ENCODE data around the gene VCPKMT.

Gene VCPKMT

DNA sequence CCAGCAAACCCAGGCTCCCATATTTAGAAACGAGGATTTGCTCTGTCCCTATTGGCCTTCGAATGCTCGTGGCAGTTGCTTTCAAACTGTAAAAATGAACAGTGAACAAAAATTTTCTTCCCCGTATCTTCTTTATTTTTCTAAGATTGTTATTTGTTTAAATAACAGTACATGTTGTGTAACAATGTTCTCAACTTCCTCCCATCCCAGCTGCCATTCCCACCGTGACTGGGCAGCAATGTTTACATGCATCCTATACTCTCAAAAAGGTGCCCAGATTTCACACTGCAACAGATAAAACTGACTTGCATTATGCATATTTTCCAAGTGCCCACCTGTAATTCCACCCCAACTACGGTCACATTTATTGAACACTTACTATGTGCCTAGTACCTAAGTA, 12.8 kb downstream of the VCPKMT start:
- ATAC-seq (ENCODE audit: low read depth) (no peak), DNase-seq (ENCODE audit: low spot score) (no peak)
- Histone ChIP-seq H3K4me3 (ENCODE audit: severe bottlenecking) (no peak overlapping the region), H3K27ac (ENCODE audit: poor library complexity, severe bottlenecking) (no peak overlapping the region), H3K4me1 (ENCODE audit: insufficient read depth, poor library complexity, severe bottlenecking) (peaks cover 9% of the 10 kb centered on the region), H3K27me3 (ENCODE audit: insufficient read depth, poor library complexity, severe bottlenecking) (no peaks in the 10 kb centered on the region), H3K36me3 (ENCODE audit: low read depth) (peaks cover 4% of the 10 kb centered on the region), H3K9me3 (ENCODE audit: severe bottlenecking) (no peaks in the 10 kb centered on the region)
- TF ChIP-seq, protein P1, sequence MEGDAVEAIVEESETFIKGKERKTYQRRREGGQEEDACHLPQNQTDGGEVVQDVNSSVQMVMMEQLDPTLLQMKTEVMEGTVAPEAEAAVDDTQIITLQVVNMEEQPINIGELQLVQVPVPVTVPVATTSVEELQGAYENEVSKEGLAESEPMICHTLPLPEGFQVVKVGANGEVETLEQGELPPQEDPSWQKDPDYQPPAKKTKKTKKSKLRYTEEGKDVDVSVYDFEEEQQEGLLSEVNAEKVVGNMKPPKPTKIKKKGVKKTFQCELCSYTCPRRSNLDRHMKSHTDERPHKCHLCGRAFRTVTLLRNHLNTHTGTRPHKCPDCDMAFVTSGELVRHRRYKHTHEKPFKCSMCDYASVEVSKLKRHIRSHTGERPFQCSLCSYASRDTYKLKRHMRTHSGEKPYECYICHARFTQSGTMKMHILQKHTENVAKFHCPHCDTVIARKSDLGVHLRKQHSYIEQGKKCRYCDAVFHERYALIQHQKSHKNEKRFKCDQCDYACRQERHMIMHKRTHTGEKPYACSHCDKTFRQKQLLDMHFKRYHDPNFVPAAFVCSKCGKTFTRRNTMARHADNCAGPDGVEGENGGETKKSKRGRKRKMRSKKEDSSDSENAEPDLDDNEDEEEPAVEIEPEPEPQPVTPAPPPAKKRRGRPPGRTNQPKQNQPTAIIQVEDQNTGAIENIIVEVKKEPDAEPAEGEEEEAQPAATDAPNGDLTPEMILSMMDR (IDR thresholded peaks at IDR 0.05; ENCODE audit: poor library complexity, severe bottlenecking): no peak

DNA sequence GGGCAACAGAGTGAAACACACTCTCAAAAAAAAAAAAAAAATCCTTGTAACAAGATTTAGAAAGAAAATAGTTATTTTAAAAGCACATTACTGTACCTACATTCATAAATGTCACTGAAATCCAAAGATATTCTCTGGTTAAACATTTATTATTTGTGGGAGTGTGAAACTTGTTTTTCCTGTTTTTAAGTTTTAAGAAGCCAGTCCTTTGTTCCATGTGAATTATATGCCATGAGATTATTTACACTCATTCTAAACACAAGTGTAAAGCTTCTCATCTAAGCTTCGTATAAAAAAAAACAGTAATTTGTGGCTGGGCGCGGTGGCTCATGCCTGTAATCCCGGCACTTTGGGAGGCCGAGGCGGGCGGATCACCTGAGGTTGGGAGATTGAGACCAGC, 15.0 kb downstream of the VCPKMT start:
- ATAC-seq (ENCODE audit: low read depth): no peak
- Histone ChIP-seq H3K9me3 (ENCODE audit: severe bottlenecking) (no peaks in the 10 kb centered on the region), H3K4me1 (ENCODE audit: insufficient read depth, poor library complexity, severe bottlenecking) (peaks cover 9% of the 10 kb centered on the region), H3K27me3 (ENCODE audit: insufficient read depth, poor library complexity, severe bottlenecking) (no peaks in the 10 kb centered on the region), H3K36me3 (ENCODE audit: low read depth) (no peaks in the 10 kb centered on the region), H3K4me3 (ENCODE audit: severe bottlenecking) (no peak overlapping the region), H3K27ac (ENCODE audit: poor library complexity, severe bottlenecking) (no peak overlapping the region)
- no peak for DNase-seq (ENCODE audit: low spot score)
- TF ChIP-seq, protein P1 (IDR thresholded peaks at IDR 0.05; ENCODE audit: poor library complexity, severe bottlenecking): no peak

DNA sequence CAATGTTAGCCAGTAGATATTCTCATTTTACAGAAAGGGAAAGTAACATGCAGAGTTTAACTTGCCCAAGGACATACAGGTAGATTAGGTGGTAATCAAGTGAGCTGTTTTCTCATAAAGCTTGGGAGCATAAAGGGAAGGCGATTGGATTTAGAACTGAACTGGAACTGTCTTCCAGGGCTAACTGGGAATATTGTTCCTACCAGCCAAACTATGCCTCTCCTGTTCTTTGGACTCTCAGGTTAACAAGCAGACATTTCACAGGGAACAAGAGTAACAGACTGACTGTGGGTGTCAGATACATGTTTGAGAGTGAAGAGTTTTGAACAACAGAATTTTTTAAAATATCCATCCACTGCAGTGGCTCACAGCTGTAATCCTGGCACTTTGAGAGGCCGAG, 15.6 kb downstream of the VCPKMT start:
- Histone ChIP-seq H3K36me3 (ENCODE audit: low read depth) (no peaks in the 10 kb centered on the region), H3K4me3 (ENCODE audit: severe bottlenecking) (no peak overlapping the region), H3K4me1 (ENCODE audit: insufficient read depth, poor library complexity, severe bottlenecking) (peaks cover 9% of the 10 kb centered on the region), H3K9me3 (ENCODE audit: severe bottlenecking) (no peaks in the 10 kb centered on the region), H3K27ac (ENCODE audit: poor library complexity, severe bottlenecking) (no peak overlapping the region), H3K27me3 (ENCODE audit: insufficient read depth, poor library complexity, severe bottlenecking) (no peaks in the 10 kb centered on the region)
- TF ChIP-seq, protein P1 (IDR thresholded peaks at IDR 0.05; ENCODE audit: poor library complexity, severe bottlenecking): no peak
- ATAC-seq (ENCODE audit: low read depth): no peak
- no peak for DNase-seq (ENCODE audit: low spot score)

DNA sequence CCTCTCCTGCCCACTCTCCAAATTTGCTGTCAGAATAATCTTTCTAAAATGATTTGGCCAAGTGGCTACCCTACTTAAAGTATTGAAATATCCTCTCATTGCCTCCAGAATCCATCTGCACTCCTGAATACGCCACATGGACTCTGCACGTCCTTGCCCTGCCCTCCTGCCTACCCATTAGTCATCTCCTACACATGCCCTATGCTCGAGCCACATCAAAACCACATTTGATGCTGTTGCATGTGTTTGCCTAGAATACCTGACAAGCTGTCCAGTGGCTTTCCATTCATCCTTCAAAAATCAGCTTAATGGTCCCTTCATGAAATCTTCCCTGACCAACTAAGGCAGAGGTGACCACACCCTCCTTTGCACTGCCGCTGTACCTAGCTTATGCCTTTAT, 17.0 kb downstream of the VCPKMT start:
- no peaks in the 10 kb centered on the region for H3K36me3 ChIP-seq (ENCODE audit: low read depth)
- H3K9me3 ChIP-seq (ENCODE audit: severe bottlenecking): no peaks in the 10 kb centered on the region
- TF ChIP-seq, protein P1 (IDR thresholded peaks at IDR 0.05; ENCODE audit: poor library complexity, severe bottlenecking): no peak
- H3K4me3 ChIP-seq (ENCODE audit: severe bottlenecking): no peak overlapping the region
- H3K27me3 ChIP-seq (ENCODE audit: insufficient read depth, poor library complexity, severe bottlenecking): no peaks in the 10 kb centered on the region
- ATAC-seq (ENCODE audit: low read depth) (peak; percentile 94), DNase-seq (ENCODE audit: low spot score) (no peak)
- no peak overlapping the region for H3K27ac ChIP-seq (ENCODE audit: poor library complexity, severe bottlenecking)
- peaks cover 5% of the 10 kb centered on the region for H3K4me1 ChIP-seq (ENCODE audit: insufficient read depth, poor library complexity, severe bottlenecking)

DNA sequence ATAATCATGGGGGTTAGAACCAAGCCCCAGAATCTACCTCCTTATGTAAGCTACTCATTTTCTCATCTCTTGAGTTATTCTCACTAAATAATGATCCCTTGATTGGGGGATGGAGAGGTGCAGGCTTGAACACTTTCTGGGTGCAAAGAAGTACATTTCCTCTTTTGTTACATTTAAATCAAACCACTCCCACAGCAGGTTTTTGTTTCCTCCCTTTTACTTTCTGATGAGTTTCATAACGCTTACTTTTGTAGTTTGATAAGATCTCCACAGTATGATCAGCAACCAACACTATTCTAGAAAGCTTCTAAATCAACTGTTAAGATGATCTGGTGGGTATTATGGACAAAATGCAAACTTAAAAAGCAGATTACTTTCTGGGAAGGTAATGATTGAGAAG, 20.5 kb downstream of the VCPKMT start:
- H3K9me3 ChIP-seq (ENCODE audit: severe bottlenecking): no peaks in the 10 kb centered on the region
- peaks cover 5% of the 10 kb centered on the region for H3K4me1 ChIP-seq (ENCODE audit: insufficient read depth, poor library complexity, severe bottlenecking)
- no peaks in the 10 kb centered on the region for H3K36me3 ChIP-seq (ENCODE audit: low read depth)
- DNase-seq (ENCODE audit: low spot score) (no peak), ATAC-seq (ENCODE audit: low read depth) (no peak)
- H3K27me3 ChIP-seq (ENCODE audit: insufficient read depth, poor library complexity, severe bottlenecking): no peaks in the 10 kb centered on the region
- H3K4me3 ChIP-seq (ENCODE audit: severe bottlenecking): no peak overlapping the region
- no peak overlapping the region for H3K27ac ChIP-seq (ENCODE audit: poor library complexity, severe bottlenecking)
- TF ChIP-seq, protein P1 (IDR thresholded peaks at IDR 0.05; ENCODE audit: poor library complexity, severe bottlenecking): no peak

Data from RWPE2 (cell line).